Naive thymus-derived CD8-positive, alpha-beta T cell (primary cell): ENCODE measurements around the gene CST5. TPM values are rescaled to one million over a fixed set of nuclear protein-coding genes. Genes with fewer than 3 reads are reported as not detected.
"Not testable (repeated sequence)": the region's sequence is repeated elsewhere in the genome, so short reads cannot be mapped to it uniquely, and the experiment has no call there.

Experiments
- ATAC-seq, 2 donors: fragments of 150-1000 bp; cut with Tn5 transposase in 1 of 2; sonication (Bioruptor Pico), chemical (Tn5 transposase) in 1 of 2; 1 replicate in 1 of 2; 2 replicates in 1 of 2; pipeline ENCODE4 v1.10.0; 2021; ENCODE audit warnings: mild to moderate bottlenecking in 2 of 2, moderate library complexity in 2 of 2
- POLR2A ChIA-PET: fragments of 350-600 bp; sonication (Branson Sonifier 250); formaldehyde crosslinking; loops from one replicate; lab custom pipeline; 2021; ENCODE audit warnings: antibody characterized with exemption; lab: Charles Lee
- DNase-seq, 10 donors: peaks; one replicate each; pipeline versions ENCODE4 v3.0.0 to v3.0.0-alpha.2; 2020 to 2022
- H3K27ac Mint-ChIP-seq, 10 donors: one replicate each; pipeline ENCODE4 v1.8.0; 2020 to 2022; ENCODE audit warnings: mild to moderate bottlenecking in 10 of 10, mixed read lengths in 10 of 10, moderate library complexity in 4 of 10, inconsistent platforms in 1 of 10
- H3K27me3 Mint-ChIP-seq, 5 donors: one replicate each; pipeline ENCODE4 v1.8.0; 2021 to 2022; ENCODE audit warnings: mixed read lengths in 5 of 5
- H3K36me3 Mint-ChIP-seq, 3 donors: one replicate each; pipeline ENCODE4 v1.8.0; 2020 to 2022; ENCODE audit warnings: mixed read lengths in 3 of 3, mild to moderate bottlenecking in 2 of 3, inconsistent platforms in 1 of 3
- H3K4me1 Mint-ChIP-seq, 4 donors: one replicate each; pipeline ENCODE4 v1.8.0; 2021 to 2022; ENCODE audit warnings: mixed read lengths in 4 of 4
- H3K4me3 Mint-ChIP-seq, 10 donors: one replicate each; pipeline ENCODE4 v1.8.0; 2020 to 2022; ENCODE audit warnings: mild to moderate bottlenecking in 10 of 10, mixed read lengths in 10 of 10, moderate library complexity in 6 of 10, inconsistent platforms in 1 of 10
- H3K9me3 Mint-ChIP-seq, 9 donors: one replicate each; pipeline ENCODE4 v1.8.0; 2020 to 2022; ENCODE audit warnings: mixed read lengths in 9 of 9, mild to moderate bottlenecking in 3 of 9, inconsistent platforms in 1 of 9, moderate library complexity in 1 of 9
- polyA plus RNA-seq, 3 donors: library from polyadenylated mRNA; unstranded; fragments of 300-500 nt; fragmentation: Illumina TruSeq; gene quantifications; one replicate each; pipeline ENCODE4 v1.2.3, GENCODE V29; 2021
- total RNA-seq, 8 experiments: library from RNA in 2 of 8; stranded (reverse) in 2 of 8; gene quantifications; one replicate each; pipeline ENCODE4 v1.2.3 and lab custom pipeline; 2021 to 2026

Gene CST5
- total and polyA plus RNA-seq, 5 experiments from 2014 or later, result not detected

DNA sequence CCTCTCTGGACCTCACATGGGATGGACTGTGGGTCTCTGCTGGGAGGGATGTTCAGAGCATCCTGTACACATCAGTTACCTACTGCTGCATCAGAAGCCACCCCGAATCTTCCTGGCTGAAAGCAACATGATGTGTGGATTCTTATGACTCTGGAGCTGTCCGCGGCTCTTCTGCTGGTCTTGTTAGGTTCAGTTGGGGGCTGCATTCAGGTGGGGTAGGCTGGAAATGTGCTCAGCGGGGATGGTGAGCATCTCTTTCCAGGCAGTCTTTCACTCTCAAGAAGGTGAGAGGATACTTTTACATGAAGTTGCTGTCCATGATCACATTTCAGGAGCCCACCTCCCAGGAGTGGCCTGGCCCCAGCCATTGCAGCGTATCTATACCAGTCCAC, 5.2 kb upstream of the CST5 start:
- no peak for ATAC-seq
- POLR2A ChIA-PET, result no interaction called here
- Mint-ChIP-seq H3K27ac (peak overlapping the region in 1 of 10 donors; percentile 11), H3K36me3 (no peaks in the 10 kb centered on the region), H3K4me1 (no peaks in the 10 kb centered on the region), H3K4me3 (no peak overlapping the region), H3K27me3 (peaks cover 0 to 2% (median 0%) of the 10 kb centered on the region in 5 donors), H3K9me3 (no peaks in the 10 kb centered on the region)
- DNase-seq, result no peak

DNA sequence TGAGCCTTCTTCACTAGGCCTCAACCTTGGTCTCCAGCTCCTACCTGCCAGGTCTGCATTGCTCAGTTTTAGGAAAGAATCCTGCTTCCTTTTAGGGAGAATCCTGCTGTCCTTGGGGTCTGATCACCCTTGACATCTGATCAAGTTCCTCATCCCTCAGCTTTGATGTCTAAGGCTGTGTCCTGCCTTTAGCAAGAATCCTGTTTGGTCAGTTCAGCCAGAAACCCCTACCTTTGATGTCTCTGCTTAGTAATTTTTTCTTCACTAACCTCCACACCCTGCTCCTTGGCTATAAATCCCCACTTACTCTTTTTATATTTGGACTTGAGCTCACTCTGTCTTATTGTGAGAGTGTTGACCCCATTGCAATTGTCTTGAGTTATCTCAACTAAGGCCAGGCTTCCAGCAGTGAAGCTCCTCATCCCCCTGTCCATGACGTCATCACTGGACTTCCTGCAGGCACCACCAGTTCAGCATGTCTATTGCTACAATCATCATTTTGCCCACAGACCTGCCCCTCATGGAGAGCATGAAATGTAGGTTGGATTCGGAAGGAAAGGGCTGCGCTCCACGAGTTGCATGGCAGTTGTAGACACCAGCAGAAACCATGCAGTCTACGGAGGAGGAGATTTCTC, 4.7 kb upstream of the CST5 start:
- Mint-ChIP-seq H3K27ac (peak overlapping the region in 3 of 10 donors; percentile 4 to 11 (median 9)), H3K36me3 (no peaks in the 10 kb centered on the region), H3K27me3 (peaks cover 0 to 2% (median 0%) of the 10 kb centered on the region in 5 donors), H3K4me1 (no peaks in the 10 kb centered on the region), H3K9me3 (no peaks in the 10 kb centered on the region), H3K4me3 (no peak overlapping the region)
- no peak for ATAC-seq
- DNase-seq, result no peak
- POLR2A ChIA-PET, result no interaction called here

DNA sequence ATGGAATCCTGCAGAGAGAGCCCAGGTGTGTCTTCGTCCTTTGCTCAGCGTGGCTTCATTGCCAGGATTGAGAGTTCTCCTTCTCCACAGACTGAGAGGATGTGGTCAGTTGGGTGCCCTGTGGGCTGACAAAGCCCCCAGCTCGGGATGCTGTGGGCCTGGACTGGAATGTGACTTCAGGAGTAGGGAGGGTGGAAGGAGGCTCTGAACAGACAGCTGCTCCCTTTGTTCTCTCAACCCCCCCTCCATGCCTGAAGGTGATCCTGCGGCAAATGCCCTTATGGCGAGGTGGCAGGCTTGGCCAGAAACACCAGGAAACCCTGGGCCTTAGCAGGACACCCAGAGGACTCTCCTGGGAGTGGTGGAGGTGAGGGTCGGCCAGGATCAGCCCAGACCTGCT, 1.8 kb upstream of the CST5 start:
- Mint-ChIP-seq H3K36me3 (no peaks in the 10 kb centered on the region), H3K27ac (no peak overlapping the region), H3K9me3 (no peaks in the 10 kb centered on the region), H3K27me3 (no peaks in the 10 kb centered on the region), H3K4me3 (no peak overlapping the region), H3K4me1 (peaks cover 0 to 5% (median 0%) of the 10 kb centered on the region in 4 donors)
- POLR2A ChIA-PET, result no interaction called here
- no peak for ATAC-seq
- DNase-seq, result no peak

DNA sequence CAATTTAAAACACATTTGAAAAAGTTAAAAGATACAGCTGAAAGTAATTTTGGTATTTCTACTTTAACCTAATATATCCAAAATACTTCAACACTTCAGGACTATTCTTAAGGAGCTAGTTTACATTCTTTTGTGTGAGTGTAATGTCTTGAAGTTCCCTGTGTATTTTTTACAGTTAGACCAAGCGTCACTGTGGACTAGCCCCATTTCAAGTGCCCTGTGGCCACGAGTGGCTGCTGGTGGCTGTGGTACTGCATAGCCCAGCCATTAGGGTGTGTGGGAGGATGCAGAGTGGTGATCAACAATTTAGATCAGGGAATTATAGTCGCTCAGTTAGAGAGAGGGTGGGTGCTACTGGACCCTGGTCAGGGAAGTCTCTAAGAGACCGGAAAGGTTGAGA, 869 bp upstream of the CST5 start:
- H3K27ac Mint-ChIP-seq, result peak overlapping the region in 2 of 10 donors; percentile 33 to 53
- ATAC-seq (no peak), DNase-seq (no peak)
- H3K4me3 Mint-ChIP-seq, result no peak overlapping the region
- POLR2A ChIA-PET, result no interaction called here
- no peaks in the 10 kb centered on the region for H3K9me3 Mint-ChIP-seq
- H3K4me1 Mint-ChIP-seq, result peaks cover 0 to 9% (median 4%) of the 10 kb centered on the region in 4 donors
- H3K36me3 Mint-ChIP-seq, result no peaks in the 10 kb centered on the region
- no peaks in the 10 kb centered on the region for H3K27me3 Mint-ChIP-seq

DNA sequence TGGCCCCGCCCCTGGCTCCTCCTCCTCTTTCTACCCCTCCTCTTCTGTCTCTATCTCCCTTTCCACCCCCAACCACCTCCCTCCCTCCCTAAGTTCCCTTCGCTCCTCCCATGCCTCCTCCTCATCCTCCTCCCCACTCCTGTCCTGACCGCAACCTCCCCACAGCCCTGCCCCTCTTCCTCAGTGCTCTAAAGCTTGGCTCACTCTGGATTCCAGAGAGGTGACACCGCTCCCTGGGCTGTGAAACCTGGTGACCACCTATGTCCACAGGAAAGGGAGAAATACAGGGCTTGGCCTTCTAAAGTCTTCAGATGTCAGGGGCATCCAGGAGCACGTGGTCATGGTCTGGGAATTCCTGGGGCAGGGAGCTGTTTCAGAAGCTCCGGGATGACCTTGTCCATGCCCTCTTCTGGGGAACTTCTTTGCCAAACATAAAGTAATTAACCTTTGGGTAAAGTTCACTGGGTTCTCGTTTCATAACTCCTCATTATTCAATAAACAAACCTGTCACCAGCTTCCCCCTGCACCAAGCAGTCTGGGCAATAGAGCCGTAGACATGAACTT, 345 bp upstream of the CST5 start:
- Mint-ChIP-seq H3K4me1 (peaks cover 1 to 12% (median 8%) of the 10 kb centered on the region in 4 donors), H3K9me3 (no peaks in the 10 kb centered on the region), H3K27me3 (no peaks in the 10 kb centered on the region), H3K36me3 (no peaks in the 10 kb centered on the region), H3K4me3 (no peak overlapping the region), H3K27ac (no peak overlapping the region)
- no peak for ATAC-seq
- no peak for DNase-seq
- POLR2A ChIA-PET, result no interaction called here

DNA sequence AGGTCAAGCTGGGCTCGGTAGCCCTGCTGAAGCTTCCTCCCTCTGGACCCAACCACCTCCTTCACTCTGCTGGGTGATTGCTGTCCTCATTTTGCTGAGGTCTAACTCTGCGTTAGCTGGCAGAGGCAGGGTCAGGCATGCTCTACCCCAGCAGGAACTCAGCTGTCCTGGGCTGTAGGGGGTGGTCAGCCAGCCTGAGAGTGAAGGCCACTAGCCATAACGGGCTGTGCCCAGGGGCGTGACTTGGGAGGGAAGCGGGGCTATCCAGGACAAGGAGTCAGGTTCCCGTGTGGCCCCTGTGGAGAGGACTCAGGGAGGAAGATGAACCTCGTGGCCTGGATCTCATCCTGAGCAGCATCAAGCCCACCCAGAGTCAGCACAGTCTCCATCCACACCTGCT, 761 bp downstream of the CST5 start:
- peaks cover 9 to 23% (median 17%) of the 10 kb centered on the region in 4 donors for H3K4me1 Mint-ChIP-seq
- H3K27ac Mint-ChIP-seq, result no peak overlapping the region
- DNase-seq (no peak), ATAC-seq (no peak)
- no peaks in the 10 kb centered on the region for H3K36me3 Mint-ChIP-seq
- peaks cover 0 to 2% (median 0%) of the 10 kb centered on the region in 5 donors for H3K27me3 Mint-ChIP-seq
- H3K4me3 Mint-ChIP-seq, result no peak overlapping the region
- no peaks in the 10 kb centered on the region for H3K9me3 Mint-ChIP-seq
- POLR2A ChIA-PET, result no interaction called here

DNA sequence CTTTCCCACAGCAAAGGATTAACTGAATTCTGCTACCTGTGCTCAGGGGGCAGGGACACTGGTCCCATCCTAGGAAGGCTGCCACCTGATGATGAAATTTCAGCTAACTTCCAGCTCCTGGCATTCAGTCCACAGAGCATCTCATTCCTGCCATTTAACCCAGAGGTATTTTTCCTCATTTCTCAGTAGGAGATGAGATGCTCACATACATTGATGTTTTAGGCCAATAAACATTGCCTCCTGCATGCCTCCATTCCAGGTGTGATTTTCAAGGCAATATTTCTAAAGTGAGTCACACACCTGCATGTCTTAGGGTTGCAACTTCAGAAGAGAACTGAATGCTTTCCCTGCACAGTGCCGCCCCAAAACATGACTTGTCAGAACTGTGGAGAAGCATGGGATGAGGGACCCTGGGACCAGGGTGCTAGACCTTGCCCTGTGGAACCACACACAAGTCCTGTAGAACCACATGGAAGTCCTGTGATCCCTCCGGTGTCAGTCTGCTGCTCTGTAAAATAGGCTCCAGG, 1.5 kb downstream of the CST5 start:
- DNase-seq, H3K4me3 Mint-ChIP-seq, ATAC-seq, H3K27me3 Mint-ChIP-seq, POLR2A ChIA-PET, H3K27ac Mint-ChIP-seq, H3K9me3 Mint-ChIP-seq, H3K36me3 Mint-ChIP-seq: not testable (repeated sequence)
- peaks cover 15 to 30% (median 21%) of the 10 kb centered on the region in 4 donors for H3K4me1 Mint-ChIP-seq

DNA sequence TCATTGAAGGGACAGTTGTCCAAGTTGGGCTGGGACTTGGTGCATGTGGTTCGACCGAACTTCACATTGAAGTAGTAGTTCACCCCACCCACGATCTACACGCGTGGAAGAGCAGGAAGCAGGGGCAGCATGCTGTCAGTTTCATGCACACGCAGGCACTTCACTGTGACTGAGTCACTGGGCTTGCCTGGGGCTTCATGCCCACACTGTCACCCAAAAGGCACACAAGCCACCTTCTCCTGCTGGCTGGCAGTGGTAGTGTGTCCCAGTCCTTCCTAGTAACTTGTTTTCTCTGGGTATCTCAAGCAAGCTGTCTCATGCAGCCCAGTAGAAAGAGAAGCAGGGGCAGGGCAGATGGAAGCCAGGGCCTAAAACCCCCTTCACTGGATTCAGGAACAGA, 2.0 kb downstream of the CST5 start:
- POLR2A ChIA-PET, result no interaction called here
- Mint-ChIP-seq H3K27ac (no peak overlapping the region), H3K27me3 (peaks cover 0 to 2% (median 0%) of the 10 kb centered on the region in 5 donors), H3K4me1 (peaks cover 15 to 36% (median 26%) of the 10 kb centered on the region in 4 donors), H3K36me3 (no peaks in the 10 kb centered on the region), H3K4me3 (no peak overlapping the region), H3K9me3 (no peaks in the 10 kb centered on the region)
- DNase-seq, result no peak
- ATAC-seq, result no peak

DNA sequence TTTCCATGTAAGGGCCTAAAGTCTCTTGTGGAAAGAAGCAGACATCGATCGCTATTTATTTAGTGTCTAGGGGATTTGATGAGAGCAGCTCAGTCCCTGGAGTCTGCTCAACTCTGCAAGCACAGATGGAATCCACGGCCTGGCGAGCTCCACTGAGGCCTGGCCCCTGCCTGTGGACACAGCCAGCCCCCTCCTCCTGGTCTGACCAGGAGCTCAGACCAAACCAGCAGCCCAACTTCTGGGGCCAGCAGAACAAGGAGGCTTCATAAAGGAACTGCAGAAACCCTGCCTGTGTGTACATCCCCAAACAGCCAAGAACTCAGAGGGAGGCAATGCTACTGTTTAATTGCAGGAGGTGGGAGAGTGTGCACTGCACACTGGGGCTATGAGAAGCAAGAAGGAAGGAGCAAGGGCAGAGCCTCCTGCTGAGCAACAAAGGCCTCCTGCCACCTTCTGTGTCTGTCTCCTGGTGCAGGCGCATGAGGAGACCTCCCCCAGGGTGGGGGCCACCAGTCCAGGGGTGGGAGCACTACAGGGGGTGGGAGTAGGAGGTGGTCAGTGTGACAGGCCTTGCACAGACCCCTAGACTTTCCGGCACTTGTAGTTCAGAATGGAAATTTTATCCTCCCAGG, 3.8 kb downstream of the CST5 start:
- POLR2A ChIA-PET, result no interaction called here
- peaks cover 0 to 3% (median under 1%) of the 10 kb centered on the region in 5 donors for H3K27me3 Mint-ChIP-seq
- no peaks in the 10 kb centered on the region for H3K9me3 Mint-ChIP-seq
- H3K27ac Mint-ChIP-seq, result peak overlapping the region in 2 of 10 donors; percentile 31 to 46
- H3K36me3 Mint-ChIP-seq, result no peaks in the 10 kb centered on the region
- ATAC-seq (no peak), DNase-seq (no peak)
- H3K4me3 Mint-ChIP-seq, result no peak overlapping the region
- H3K4me1 Mint-ChIP-seq, result peaks cover 15 to 36% (median 29%) of the 10 kb centered on the region in 4 donors

DNA sequence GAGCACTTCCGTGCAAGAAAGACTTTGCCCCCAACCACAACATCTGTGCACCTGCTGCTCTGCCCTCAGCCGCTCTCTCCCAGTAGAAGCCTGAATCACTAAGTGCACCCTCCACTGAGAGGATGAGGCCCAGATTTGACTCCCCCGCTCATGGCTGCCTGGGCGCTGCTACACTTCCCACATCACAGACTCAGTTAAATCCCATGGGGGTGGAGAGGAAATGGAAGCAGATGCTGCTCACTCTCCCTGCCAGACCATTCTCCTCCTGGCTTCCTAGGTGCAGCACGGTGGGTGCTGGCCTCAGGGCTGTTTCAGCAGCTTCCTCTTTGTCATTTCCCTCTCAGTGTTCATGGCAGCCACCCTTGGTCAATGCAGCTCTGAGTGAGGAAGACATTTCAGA, 4.8 kb downstream of the CST5 start:
- H3K36me3 Mint-ChIP-seq, result no peaks in the 10 kb centered on the region
- ATAC-seq, result peak in 1 of 2 donors; percentile 16
- peaks cover 15 to 36% (median 30%) of the 10 kb centered on the region in 4 donors for H3K4me1 Mint-ChIP-seq
- no peaks in the 10 kb centered on the region for H3K9me3 Mint-ChIP-seq
- peak overlapping the region in 3 of 10 donors; percentile 2 to 82 (median 54) for H3K4me3 Mint-ChIP-seq
- H3K27me3 Mint-ChIP-seq, result peaks cover 0 to 10% (median 4%) of the 10 kb centered on the region in 5 donors
- peak overlapping the region in 4 of 10 donors; percentile 46 to 79 (median 60) for H3K27ac Mint-ChIP-seq
- DNase-seq, result no peak
- POLR2A ChIA-PET, result no interaction called here

DNA sequence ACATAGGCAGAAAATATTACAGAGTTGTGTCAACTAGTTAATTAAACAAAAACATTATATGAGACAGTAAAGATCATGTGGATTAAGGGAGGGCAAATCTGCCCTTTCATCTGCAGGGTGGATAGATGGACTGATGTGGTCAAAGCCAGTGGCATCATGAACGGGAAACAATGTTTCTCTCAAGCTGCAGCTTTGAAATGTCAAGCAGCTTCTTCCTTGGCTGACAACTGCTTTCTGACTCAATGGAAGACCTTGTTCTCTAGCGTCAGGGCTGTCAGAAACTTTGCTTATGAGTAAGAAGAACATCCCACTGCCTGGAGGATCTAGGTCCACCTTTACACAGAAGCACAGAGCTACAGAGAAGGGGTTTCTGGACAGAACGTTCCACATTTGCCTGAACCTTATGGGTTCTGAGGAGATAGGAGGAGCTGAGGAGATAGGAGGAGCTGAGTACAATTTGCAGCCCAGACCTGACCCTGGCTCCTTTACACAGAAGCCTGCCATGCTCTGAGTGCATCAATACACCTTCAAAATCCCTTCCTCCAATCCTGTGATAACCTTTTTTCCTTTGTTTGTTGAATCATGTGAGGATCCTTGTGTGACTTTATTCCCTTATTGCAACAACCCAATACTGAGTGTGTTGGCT, 6.1 kb downstream of the CST5 start:
- H3K36me3 Mint-ChIP-seq, result no peaks in the 10 kb centered on the region
- peak in 2 of 10 donors; percentile 21 to 36 for DNase-seq
- no peaks in the 10 kb centered on the region for H3K9me3 Mint-ChIP-seq
- ATAC-seq, result peak in 1 of 2 donors; percentile 87
- peak overlapping the region in 4 of 10 donors; percentile 46 to 88 (median 80) for H3K27ac Mint-ChIP-seq
- peaks cover 15 to 36% (median 31%) of the 10 kb centered on the region in 4 donors for H3K4me1 Mint-ChIP-seq
- POLR2A ChIA-PET, result no interaction called here
- H3K4me3 Mint-ChIP-seq, result peak overlapping the region in 4 of 10 donors; percentile 40 to 82 (median 62)
- peaks cover 2 to 21% (median 5%) of the 10 kb centered on the region in 5 donors for H3K27me3 Mint-ChIP-seq

DNA sequence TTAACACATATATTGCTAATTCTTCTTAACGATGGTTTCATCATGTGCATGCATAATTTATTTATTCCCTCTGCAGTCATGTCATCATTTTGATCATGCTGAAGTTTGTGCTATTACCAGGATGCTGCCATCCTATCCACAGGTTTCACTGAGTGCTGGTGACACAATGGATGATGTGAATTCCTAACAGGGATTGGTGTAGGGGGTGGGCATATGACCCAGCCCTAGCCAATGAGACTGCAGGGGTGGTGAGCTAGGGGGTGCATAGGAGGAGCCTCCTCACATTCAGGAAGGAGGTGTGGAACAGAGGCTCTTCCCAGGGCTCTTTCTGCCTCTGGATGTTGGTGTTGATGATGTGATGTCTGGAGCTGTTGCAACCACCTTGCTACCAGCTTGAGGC, 7.5 kb downstream of the CST5 start:
- no peak for DNase-seq
- Mint-ChIP-seq H3K27me3 (peaks cover 2 to 34% (median 7%) of the 10 kb centered on the region in 5 donors), H3K4me3 (no peak overlapping the region), H3K36me3 (no peaks in the 10 kb centered on the region), H3K9me3 (no peaks in the 10 kb centered on the region), H3K4me1 (peaks cover 17 to 39% (median 33%) of the 10 kb centered on the region in 4 donors), H3K27ac (peak overlapping the region in 1 of 10 donors; percentile 46)
- ATAC-seq, result no peak
- POLR2A ChIA-PET, result no interaction called here
